ENCODE measurements around the gene RECK.
"Not testable (repeated sequence)": the region's sequence is repeated elsewhere in the genome, so short reads cannot be mapped to it uniquely, and the experiment has no call there.

- TF ChIP-seq POLR2A, CTCF (IDR thresholded peaks at IDR 0.05): not testable (repeated sequence)
Measured at GRCh38 chr9:35997016-35997415, 39.7 kb upstream of the RECK start.
